ENCODE results near the gene UPF3A.
"Not testable (repeated sequence)": the region's sequence is repeated elsewhere in the genome, so short reads cannot be mapped to it uniquely, and the experiment has no call there.

The UPF3A gene, protein sequence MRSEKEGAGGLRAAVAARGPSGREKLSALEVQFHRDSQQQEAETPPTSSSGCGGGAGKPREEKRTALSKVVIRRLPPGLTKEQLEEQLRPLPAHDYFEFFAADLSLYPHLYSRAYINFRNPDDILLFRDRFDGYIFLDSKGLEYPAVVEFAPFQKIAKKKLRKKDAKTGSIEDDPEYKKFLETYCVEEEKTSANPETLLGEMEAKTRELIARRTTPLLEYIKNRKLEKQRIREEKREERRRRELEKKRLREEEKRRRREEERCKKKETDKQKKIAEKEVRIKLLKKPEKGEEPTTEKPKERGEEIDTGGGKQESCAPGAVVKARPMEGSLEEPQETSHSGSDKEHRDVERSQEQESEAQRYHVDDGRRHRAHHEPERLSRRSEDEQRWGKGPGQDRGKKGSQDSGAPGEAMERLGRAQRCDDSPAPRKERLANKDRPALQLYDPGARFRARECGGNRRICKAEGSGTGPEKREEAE

DNA sequence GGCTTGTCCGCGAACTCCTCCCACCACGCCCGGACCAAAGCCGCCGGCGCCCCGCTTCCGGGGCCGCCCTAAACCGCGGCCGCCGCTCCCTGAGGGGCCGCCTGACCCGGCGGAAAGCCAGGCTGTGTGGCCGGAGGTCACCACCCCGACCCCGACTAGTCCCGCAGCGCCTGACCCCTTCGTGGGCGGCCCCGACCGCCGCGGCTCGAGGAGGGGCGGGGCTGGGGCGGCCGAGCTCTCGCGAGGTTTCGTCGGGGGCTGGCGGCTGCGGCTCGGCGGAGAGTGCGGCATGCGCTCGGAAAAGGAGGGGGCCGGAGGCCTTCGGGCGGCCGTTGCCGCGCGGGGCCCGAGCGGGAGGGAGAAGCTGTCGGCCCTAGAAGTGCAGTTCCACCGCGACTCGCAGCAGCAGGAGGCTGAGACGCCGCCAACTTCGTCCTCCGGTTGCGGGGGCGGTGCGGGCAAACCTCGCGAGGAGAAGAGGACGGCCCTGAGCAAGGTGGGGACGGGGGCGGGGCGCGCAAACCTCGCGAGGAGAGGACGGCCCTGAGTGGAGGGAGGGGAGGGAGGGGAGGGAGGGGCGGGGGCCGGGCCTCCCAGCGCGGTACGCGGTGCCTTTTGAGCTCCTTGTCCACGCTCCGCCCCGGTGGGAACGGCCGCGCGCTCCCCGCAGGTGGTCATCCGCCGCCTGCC lies at the start of gene UPF3A:
TSS of gene UPF3A (plus strand) at position 251 of the 690 bp plus-strand sequence. CDS start at position 290, 39 bp downstream.
- DNase-seq = peak; percentile 88 to 91

DNA sequence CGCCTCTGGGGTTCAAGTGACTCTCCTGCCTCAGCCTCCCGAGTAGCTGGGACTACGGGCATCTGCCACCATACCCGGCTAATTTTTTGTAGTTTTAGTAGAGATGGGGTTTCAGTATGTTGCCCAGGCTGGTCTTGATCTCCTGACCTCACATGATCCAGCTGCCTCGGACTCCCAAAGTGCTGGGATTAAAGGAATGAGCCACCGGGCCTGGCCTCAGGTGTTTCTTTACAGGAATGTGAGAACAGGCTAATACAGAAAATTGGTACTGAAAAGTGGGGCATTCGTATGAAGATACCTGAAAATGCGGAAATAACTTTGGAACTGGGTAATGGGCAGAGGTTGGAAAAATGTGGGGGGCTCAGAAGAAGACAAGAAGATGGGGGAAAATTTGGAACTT lies 49.5 kb upstream of the UPF3A start:
- no peak for DNase-seq

DNA sequence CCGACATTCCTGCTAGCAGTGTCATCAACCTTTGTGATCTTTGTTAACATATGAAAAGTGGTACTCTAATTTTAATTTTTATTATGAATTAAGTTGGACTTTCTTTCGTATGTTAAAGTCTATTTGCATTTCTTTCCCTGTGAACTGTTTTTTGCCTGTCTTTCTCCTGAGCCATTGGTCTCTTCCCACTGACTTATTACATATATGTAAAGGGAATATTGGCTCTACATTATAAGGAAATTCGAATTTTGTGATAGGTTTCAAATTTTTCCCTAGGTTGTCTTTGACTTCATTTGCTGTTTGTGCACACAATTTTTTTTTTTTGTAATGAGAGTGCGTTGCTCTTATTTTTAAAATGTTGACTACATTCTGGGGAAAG lies 47.1 kb upstream of the UPF3A start:
- DNase-seq = no peak

DNA sequence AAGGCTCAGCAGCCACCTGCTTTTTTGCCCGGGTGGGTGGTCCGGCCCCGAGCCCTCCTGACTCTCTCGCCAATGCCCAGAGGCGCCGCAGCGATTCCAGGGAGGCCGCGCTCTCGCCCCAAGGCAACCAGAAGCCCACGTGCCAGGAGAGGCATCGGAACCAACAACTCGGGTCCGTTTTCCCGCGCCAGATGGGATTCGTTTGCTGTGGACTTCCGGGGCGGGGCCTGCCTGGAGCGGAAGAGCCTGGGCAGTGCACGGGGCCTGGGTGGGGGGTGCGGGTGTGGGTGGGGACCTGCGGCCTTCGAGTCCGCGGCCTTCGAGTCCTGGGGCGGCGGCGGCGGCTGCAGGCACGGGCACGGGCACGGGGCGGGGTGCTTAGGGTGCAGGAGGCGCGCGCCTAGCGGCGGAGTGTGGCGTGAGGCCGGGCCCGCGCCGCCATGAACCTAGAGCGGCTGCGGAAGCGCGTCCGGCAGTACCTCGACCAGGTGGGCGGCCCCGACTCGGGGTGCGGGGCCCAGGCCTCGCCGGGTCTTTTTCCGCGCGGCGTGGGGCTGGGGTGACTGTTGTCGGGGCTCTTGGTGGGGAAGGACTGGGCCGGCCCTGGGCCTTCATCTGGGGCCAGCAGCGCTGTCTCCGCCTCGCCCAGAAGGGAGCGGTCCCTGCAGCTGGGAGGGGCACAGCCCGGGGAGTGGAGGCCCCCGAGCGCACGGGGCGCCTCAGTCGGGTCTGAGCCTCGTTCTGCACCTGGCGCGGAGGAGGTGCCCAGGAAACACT lies 46.6 kb upstream of the UPF3A start, which contains the start of gene CDC16:
TSS of gene CDC16 (plus strand) at position 253 of the 777 bp plus-strand sequence. CDS start at position 441, 188 bp downstream.
- peak; percentile 88 to 91 for DNase-seq

DNA sequence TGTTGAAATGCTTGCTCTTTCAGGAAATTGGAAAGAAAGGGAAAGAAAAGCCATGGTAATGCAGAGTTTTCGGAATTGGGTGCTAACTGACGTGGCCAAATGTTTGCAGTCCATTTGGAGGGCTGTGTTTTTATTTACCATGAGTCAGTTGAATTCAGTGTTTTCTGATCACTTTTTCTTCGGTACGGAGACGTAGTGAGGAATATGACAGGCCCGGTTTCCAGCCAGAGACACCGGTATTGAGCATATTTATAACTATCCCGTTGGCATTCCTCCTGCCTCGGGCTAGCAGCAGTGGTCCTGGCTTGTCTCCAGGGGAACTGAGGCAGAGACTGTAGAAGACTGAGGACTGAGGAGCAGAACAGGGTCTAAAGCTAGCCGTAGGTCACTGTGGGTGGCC lies 45.7 kb upstream of the UPF3A start:
- DNase-seq = no peak

DNA sequence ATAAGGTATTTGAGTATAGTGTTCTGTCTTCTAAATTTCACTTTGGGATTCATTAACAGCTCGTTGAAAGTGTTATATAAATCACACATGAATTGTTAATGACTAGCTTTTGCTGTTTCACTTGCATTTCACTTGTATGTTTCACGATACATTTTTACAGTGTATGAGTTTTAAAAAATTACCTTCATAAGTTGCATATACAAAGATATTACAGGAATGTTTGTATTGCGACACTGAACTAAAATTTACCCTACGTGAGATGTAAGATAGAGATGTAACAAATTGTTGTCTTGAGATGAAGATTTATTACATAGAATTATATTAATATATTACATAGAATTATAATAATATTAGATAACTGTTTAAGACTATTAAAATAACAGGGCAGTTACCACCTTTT lies 45.2 kb upstream of the UPF3A start:
- DNase-seq = no peak

DNA sequence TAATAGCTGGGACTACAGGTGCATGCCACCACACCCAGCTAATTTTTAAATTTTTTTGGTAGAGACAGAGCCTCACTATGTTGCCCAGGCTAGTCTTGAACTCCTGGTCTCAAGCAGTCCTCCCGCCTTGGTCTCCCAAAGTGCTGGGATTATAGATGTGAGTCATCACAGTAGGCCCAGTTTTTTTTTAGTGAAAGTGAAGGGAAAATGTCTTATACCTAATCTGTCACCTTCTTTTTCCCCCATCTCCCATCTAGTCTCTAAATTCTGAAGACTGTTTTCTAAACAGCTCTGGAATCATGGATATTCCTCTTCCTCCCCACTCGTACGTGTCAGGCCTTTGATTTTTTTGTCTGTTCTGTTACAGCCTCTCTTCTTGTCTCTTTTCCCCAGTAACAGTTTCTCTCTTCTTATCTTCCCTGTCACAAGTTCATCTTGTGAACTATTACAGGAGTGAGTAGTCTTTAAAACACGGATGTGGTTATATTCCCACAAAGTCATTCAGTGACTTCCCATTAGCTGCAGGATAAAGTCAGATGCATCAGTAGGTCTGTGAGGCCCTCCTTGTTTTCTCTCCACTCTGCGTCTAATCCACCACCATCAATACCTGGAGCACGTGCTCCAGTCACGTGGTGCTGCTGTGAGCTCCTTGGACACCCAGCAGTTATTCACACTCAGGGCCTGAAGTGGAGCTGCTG lies 43.8 kb upstream of the UPF3A start:
- no peak for DNase-seq

DNA sequence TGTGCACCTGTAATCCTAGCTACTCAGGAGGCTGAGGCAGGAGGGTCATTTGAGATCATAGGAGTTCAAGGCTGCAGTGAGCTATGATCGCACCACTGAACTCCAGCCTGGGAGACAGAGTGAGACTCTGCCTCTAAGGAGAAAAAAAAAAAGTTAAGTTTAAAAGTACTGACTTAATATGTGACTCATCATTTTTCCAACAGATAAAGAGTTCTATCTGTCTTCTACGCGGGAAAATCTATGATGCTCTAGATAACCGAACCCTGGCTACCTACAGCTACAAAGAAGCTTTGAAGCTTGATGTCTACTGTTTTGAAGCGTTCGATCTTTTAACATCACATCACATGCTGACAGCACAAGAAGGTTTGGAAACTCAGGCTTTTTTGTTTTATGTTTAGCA lies 39.5 kb upstream of the UPF3A start:
- DNase-seq = no peak

DNA sequence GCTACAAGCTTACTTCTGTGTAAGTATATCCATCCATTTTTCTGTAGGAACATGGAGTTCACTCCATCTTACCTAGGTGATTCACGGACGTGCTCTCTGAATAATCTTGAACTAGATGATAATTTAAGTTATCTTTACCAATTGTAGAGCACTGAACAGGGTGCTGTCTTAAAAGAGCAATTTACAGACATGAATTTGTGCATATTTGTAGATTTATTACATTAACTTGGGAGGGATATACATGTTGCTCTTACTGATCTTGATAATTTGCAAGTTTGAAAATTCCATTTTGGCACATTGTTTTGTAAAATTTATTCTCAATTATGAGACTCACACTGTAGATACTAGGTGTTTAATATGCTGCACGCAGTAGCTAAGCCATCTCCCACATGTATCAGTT lies 37.4 kb upstream of the UPF3A start:
- DNase-seq = no peak

DNA sequence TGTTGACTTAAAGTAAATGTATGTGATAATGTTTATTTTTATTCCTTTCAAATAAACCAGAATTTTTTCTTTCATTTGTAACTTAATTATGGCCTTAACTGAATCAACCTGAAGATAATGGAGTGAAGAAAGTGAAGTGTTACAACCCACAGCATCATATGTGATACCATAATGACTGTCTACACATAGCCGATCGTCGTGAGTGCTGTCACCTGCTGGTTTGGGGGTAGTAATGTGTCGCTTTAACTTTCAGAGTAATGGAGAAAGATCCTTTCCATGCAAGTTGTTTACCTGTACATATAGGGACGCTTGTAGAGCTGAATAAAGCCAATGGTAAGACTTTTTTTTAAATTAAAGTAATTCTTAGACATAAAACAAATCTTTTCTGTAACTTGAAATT lies 36.8 kb upstream of the UPF3A start:
- no peak for DNase-seq

DNA sequence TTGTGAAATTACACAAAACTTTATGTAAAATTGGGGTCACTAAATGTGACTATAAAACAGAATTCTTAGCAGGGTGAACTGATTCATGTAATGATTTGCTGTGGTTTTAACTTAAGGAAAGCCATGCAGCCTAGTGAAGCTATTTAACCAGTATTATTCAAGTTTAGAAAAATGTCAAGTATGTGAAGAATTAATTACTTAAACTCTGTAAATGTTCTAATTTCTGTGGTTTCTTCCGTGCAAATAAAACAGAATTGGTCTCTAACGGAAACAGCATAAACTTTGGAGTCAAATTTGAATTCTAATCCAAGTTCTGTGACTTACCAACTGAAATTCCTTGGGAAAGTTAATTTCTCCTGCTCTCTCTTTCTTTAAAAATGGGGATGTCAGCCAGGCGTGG lies 33.4 kb upstream of the UPF3A start:
- no peak for DNase-seq

DNA sequence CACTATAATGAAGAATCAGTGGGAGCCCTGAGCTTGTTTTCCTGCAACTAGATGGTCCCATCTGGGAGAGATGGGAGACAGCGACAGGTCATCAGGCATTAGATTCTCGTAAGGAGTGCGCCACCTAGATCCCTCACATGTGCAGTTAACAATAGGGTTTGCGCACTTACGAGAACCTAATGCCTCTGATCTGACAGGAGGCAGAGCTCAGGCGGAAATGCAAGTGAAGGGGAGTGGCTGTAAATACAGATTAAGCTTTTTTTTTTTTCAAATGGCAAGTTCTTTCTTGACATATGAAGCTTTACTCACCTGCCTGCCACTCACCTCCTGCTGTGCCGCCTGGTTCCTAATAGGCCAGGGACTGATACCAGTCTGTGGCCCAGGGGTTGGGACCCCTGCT lies 32.3 kb upstream of the UPF3A start:
- no peak for DNase-seq

DNA sequence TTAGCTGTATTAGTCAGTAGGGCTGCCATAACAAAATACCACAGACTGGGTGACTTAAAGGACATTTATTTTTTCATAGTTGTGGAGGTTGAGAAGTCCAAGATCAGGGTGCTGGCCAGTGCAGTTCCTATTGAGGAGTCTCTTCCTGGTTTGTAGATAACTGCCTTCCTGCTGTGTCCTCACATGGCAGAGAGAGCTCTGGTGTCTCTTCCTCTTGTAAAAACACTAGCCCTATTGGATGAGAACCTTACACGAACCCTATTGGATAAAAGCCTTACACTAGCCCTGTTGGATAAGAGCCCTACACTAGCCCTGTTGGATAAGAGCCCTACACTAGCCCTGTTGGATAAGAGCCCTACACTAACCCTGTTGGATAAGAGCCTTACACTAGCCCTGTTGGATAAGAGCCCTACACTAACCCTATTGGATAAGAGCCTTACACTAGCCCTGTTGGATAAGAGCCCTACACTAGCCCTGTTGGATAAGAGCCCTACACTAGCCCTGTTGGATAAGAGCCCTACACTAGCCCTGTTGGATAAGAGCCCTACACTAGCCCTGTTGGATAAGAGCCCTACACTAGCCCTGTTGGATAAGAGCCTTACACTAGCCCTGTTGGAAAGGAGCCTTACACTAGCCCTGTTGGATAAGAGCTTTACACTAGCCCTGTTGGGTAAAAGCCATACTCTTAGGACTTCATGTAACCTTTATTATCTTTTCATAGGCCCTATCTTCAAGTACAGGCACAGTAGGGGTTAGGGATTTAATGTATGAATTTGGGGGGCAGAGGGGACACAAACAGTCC lies 29.6 kb upstream of the UPF3A start:
- not testable (repeated sequence) for DNase-seq

DNA sequence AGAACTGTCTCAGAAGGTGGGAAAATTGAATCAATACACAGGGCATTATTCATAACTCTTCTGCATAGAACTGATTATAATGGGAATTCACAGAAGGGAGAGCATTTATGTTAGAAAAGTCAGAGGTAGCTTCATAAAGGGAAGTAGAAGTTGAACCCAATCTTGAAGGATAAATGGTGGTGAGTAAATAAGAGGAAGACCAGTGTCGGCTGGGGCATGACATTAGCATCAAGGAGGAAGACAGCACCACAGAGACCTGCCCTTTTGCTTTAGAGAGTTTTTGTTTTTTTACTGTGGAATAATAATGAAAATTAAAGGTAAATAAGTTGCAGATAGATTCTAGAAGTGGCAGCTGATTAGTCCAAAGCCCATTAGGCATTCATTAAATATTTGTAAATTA lies 24.9 kb upstream of the UPF3A start:
- DNase-seq = no peak

DNA sequence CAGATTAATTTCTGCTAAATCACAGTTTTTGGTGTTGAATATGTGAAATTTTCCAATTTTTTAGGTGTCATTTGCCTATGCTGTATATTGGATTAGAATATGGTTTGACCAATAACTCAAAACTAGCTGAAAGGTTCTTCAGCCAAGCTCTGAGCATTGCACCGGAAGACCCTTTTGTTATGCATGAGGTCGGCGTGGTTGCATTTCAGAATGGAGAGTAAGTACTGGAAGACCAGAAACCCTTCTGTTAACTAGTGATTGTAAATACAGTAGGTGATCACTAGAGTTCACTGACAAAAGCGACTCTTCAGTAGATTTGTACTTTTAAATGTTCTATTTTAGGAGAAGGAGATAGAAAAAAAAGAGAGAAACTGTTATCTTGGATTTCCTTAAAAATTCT lies 24.4 kb upstream of the UPF3A start:
- no peak for DNase-seq

DNA sequence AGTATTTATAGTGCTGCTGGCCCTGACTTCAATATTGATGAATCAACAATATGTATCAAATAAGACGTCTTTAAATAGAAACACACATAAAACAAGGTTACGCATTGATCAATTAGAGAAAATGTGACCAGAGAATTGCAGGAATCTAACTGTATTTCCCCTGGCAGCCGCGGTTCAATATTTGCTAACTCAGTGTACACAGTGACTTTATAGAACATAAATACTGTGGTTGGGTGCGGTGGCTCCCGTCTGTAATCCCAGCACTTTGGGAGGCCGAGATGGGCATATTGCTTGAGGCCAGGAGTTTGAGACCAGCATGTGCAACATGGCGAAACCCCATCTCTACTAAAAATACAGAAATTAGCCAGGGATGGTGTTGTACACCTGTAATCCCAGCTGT lies 22.8 kb upstream of the UPF3A start:
- no peak for DNase-seq

DNA sequence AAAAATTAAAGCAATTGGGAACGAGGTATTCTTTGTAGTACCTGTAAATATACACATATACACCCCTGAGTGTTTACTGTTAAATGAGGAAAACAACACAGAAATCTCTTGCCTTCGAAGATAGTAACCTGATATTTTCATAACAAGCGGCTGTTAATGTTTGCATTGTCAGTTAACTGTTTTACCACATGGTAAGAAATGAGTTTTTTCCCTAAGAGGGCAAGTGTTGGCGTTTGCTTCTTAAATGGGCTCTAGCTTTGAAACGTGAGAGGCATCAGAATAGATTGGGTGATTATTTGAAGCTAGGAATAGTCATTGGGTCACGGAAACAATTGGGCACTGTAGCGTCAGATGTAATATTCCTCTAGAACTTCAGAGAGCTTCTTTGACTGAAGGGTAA lies 22.0 kb upstream of the UPF3A start:
- no peak for DNase-seq

DNA sequence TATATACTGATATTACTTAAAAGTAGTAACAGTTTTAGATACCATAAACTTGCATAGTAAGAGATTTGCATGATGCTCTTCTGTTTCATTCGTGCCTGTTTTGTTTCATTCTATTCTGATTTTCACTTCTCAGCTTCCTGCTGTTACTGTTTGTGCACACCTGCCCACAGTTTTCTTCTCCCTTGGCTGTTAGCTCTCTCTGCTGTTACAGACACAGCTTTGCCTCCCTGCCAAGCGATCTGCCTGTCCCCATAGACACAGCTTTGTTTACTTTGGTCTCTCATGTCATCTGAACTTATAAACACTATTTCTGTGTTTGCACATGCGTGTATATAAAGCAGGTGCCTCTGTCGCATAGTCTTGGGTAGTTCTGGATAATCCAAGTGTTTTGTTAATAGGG lies 21.4 kb upstream of the UPF3A start:
- DNase-seq = no peak

DNA sequence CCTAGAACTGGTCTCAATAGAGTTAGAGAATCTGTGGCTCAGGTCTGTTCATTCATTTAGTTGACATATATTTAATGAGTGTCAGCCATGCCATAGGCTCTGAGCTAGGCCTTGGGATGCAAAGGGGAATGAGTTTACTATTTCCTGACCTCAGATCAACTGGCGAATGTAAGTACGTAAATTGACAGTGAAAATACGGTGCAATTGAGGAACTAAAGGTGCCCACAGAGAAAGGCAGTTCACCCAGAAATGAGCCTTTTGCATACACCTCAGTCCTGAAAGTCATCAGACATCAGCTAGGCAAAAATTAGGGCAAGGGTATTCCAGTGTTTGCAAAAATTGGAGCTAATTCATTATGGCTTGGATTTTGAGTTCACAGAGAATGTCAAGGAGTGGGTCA lies 20.6 kb upstream of the UPF3A start:
- no peak for DNase-seq

DNA sequence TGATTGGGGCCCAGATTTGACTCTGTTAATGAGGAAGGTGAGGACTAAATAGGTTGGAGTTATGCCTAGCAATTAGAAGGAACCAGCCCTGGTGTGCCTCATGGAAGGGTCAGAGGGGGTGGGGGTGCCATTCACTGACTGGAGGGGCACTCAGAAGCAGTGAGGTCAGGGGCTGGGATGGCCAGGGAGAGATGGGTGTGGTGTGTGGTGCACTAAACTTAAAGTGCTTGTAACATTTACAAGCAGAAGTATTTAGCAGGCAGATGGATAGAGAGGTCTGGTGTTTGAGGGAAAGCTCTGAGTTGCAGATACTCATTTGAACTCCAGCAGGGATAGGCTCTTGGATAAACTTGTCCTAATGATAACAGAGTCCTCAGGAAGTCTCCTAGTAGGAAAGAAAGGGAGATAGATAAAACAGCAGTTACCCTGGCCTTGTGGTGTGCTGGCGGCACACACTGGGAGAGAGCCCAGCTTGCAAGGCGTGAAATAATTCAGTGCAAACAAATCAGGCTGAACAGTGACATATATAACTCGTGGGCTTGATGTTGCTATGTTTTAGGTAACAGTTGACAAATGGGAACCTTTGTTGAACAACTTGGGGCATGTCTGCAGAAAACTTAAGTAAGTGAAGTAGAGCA lies 20.0 kb upstream of the UPF3A start:
- no peak for DNase-seq

DNA sequence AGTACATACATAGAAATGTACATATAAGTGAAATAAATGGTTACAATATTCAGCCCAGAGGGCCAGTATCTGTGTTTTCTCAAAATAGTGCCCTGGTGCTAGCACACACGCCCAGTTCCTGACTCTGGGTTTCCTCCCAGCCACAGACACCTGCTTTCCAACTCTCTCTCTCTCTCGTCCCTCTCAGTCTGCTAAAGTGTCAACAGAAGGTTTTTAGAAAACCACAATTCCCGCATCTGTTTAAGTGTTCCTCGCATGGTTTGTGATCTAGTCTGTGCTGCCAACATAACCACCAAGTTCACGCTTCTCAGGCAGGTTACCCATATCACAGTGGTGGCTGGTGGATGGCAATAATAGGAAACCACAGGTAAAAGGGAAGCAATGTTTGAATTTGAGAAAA lies 17.8 kb upstream of the UPF3A start:
- no peak for DNase-seq

DNA sequence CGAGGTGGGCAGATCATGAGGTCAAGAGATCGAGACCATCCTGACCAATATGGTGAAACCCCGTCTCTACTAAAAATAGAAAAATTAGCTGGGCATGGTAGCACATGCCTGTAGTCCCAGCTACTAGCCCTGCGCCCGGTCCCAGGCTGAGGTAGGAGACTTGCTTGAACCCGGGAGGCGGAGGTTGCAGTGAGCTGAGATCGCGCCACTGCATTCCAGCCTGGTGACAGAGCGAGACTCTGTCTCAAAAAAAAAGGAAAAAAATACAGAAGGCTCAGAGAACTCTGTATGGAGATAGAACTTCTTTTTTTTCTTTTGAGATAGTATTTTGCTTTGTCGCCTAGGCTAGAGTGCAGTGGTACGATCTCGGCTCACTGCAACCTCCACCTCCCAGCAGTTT lies 17.1 kb upstream of the UPF3A start:
- DNase-seq = not testable (repeated sequence)
